Measurements from ENCODE around the gene OTUD3. TPM values are rescaled to one million over a fixed set of nuclear protein-coding genes. Genes with fewer than 3 reads are reported as not detected.
"Not testable (repeated sequence)": the region's sequence is repeated elsewhere in the genome, so short reads cannot be mapped to it uniquely, and the experiment has no call there.

OTUD3 gene
- total RNA-seq, 2 donors from 2014 or later = 14.1 to 16.9 TPM

GRCh38 chr1:19858893-19859292, 23.3 kb upstream of the OTUD3 start:
- H3K36me3 Mint-ChIP-seq (ENCODE audit: low read depth) = peaks cover 4% of the 10 kb centered on the region
- peaks cover 3% of the 10 kb centered on the region for H3K4me1 Mint-ChIP-seq
- ATAC-seq = no peak
- H3K27ac Mint-ChIP-seq = no peak overlapping the region
- DNase-seq = no peak
- H3K27me3 Mint-ChIP-seq = peaks cover 47% of the 10 kb centered on the region
- peaks cover 2% of the 10 kb centered on the region for H3K9me3 ChIP-seq (ENCODE audit: control insufficient read depth, low read length, poor library complexity, severe bottlenecking)
- no peak overlapping the region for H3K4me3 Mint-ChIP-seq

- DNase-seq = no peak
- H3K4me3 Mint-ChIP-seq = no peak overlapping the region
- peaks cover 3% of the 10 kb centered on the region for H3K4me1 Mint-ChIP-seq
- H3K27me3 Mint-ChIP-seq = peaks cover 51% of the 10 kb centered on the region
- no peak overlapping the region for H3K27ac Mint-ChIP-seq
- peaks cover 2% of the 10 kb centered on the region for H3K9me3 ChIP-seq (ENCODE audit: control insufficient read depth, low read length, poor library complexity, severe bottlenecking)
- ATAC-seq = no peak
- peaks cover 4% of the 10 kb centered on the region for H3K36me3 Mint-ChIP-seq (ENCODE audit: low read depth)
Observed at GRCh38 chr1:19859876-19860275, 22.3 kb upstream of the OTUD3 start.

- H3K4me3 Mint-ChIP-seq = no peak overlapping the region
- DNase-seq = no peak
- peaks cover 2% of the 10 kb centered on the region for H3K9me3 ChIP-seq (ENCODE audit: control insufficient read depth, low read length, poor library complexity, severe bottlenecking)
- peaks cover 3% of the 10 kb centered on the region for H3K4me1 Mint-ChIP-seq
- peaks cover 55% of the 10 kb centered on the region for H3K27me3 Mint-ChIP-seq
- no peak for ATAC-seq
- H3K27ac Mint-ChIP-seq = no peak overlapping the region
- H3K36me3 Mint-ChIP-seq (ENCODE audit: low read depth) = peaks cover 4% of the 10 kb centered on the region
Observed at GRCh38 chr1:19860418-19860817, 21.8 kb upstream of the OTUD3 start.

- H3K36me3 Mint-ChIP-seq (ENCODE audit: low read depth) = peaks cover 4% of the 10 kb centered on the region
- H3K4me1 Mint-ChIP-seq = peaks cover 3% of the 10 kb centered on the region
- peaks cover 2% of the 10 kb centered on the region for H3K9me3 ChIP-seq (ENCODE audit: control insufficient read depth, low read length, poor library complexity, severe bottlenecking)
- H3K27me3 Mint-ChIP-seq = peaks cover 57% of the 10 kb centered on the region
- no peak overlapping the region for H3K27ac Mint-ChIP-seq
- ATAC-seq (no peak), DNase-seq (no peak)
- no peak overlapping the region for H3K4me3 Mint-ChIP-seq
Observed at GRCh38 chr1:19861034-19861433, 21.2 kb upstream of the OTUD3 start.

- DNase-seq (no peak), ATAC-seq (no peak)
- Mint-ChIP-seq H3K4me3 (no peak overlapping the region), H3K27me3 (peaks cover 56% of the 10 kb centered on the region), H3K4me1 (peaks cover 3% of the 10 kb centered on the region), H3K36me3 (ENCODE audit: low read depth) (peaks cover 4% of the 10 kb centered on the region), H3K27ac (no peak overlapping the region)
- H3K9me3 ChIP-seq (ENCODE audit: control insufficient read depth, low read length, poor library complexity, severe bottlenecking) = peaks cover 2% of the 10 kb centered on the region
Observed at GRCh38 chr1:19861842-19862530, 20.2 kb upstream of the OTUD3 start.

GRCh38 chr1:19862944-19863343, 19.3 kb upstream of the OTUD3 start:
- ATAC-seq (no peak), DNase-seq (no peak)
- Mint-ChIP-seq H3K36me3 (ENCODE audit: low read depth) (no peaks in the 10 kb centered on the region), H3K4me3 (no peak overlapping the region), H3K4me1 (no peaks in the 10 kb centered on the region), H3K27me3 (peaks cover 51% of the 10 kb centered on the region), H3K27ac (no peak overlapping the region)
- H3K9me3 ChIP-seq (ENCODE audit: control insufficient read depth, low read length, poor library complexity, severe bottlenecking) = peaks cover 2% of the 10 kb centered on the region

GRCh38 chr1:19864570-19865160, 17.5 kb upstream of the OTUD3 start:
- no peak for DNase-seq

GRCh38 chr1:19866029-19866428, 16.2 kb upstream of the OTUD3 start:
- H3K9me3 ChIP-seq (ENCODE audit: control insufficient read depth, low read length, poor library complexity, severe bottlenecking) = peaks cover 2% of the 10 kb centered on the region
- H3K27ac Mint-ChIP-seq = no peak overlapping the region
- H3K27me3 Mint-ChIP-seq = peaks cover 51% of the 10 kb centered on the region
- H3K36me3 Mint-ChIP-seq (ENCODE audit: low read depth) = no peaks in the 10 kb centered on the region
- ATAC-seq (no peak), DNase-seq (no peak)
- H3K4me3 Mint-ChIP-seq = no peak overlapping the region
- H3K4me1 Mint-ChIP-seq = peaks cover 2% of the 10 kb centered on the region

More at GRCh38 chr1:19864570-19865160, 17.5 kb upstream of the OTUD3 start:
- H3K27me3 Mint-ChIP-seq = peaks cover 53% of the 10 kb centered on the region
- H3K36me3 Mint-ChIP-seq (ENCODE audit: low read depth) = no peaks in the 10 kb centered on the region
- H3K27ac Mint-ChIP-seq = no peak overlapping the region
- H3K9me3 ChIP-seq (ENCODE audit: control insufficient read depth, low read length, poor library complexity, severe bottlenecking) = peaks cover 2% of the 10 kb centered on the region
- no peak overlapping the region for H3K4me3 Mint-ChIP-seq
- H3K4me1 Mint-ChIP-seq = peaks cover 2% of the 10 kb centered on the region
- no peak for ATAC-seq

GRCh38 chr1:19866758-19867157, 15.4 kb upstream of the OTUD3 start:
- no peak for DNase-seq
- peaks cover 2% of the 10 kb centered on the region for H3K4me1 Mint-ChIP-seq
- no peaks in the 10 kb centered on the region for H3K36me3 Mint-ChIP-seq (ENCODE audit: low read depth)

GRCh38 chr1:19868575-19868974, 13.6 kb upstream of the OTUD3 start:
- not testable (repeated sequence) for H3K4me1 Mint-ChIP-seq; ATAC-seq; H3K36me3 Mint-ChIP-seq (ENCODE audit: low read depth); DNase-seq; H3K27ac Mint-ChIP-seq; H3K4me3 Mint-ChIP-seq; H3K9me3 ChIP-seq (ENCODE audit: control insufficient read depth, low read length, poor library complexity, severe bottlenecking)
- H3K27me3 Mint-ChIP-seq = peaks cover 63% of the 10 kb centered on the region

More at GRCh38 chr1:19866758-19867157, 15.4 kb upstream of the OTUD3 start:
- Mint-ChIP-seq H3K4me3 (no peak overlapping the region), H3K27me3 (peaks cover 48% of the 10 kb centered on the region), H3K27ac (no peak overlapping the region)
- no peak for ATAC-seq
- peaks cover 2% of the 10 kb centered on the region for H3K9me3 ChIP-seq (ENCODE audit: control insufficient read depth, low read length, poor library complexity, severe bottlenecking)

GRCh38 chr1:19869453-19869852, 12.7 kb upstream of the OTUD3 start:
- H3K27me3 Mint-ChIP-seq = peaks cover 60% of the 10 kb centered on the region
- not testable (repeated sequence) for ATAC-seq; DNase-seq; H3K36me3 Mint-ChIP-seq (ENCODE audit: low read depth); H3K27ac Mint-ChIP-seq; H3K4me1 Mint-ChIP-seq; H3K9me3 ChIP-seq (ENCODE audit: control insufficient read depth, low read length, poor library complexity, severe bottlenecking); H3K4me3 Mint-ChIP-seq

GRCh38 chr1:19869929-19870328, 12.3 kb upstream of the OTUD3 start:
- Mint-ChIP-seq H3K36me3 (ENCODE audit: low read depth) (no peaks in the 10 kb centered on the region), H3K27me3 (peaks cover 60% of the 10 kb centered on the region)
- ATAC-seq = no peak

GRCh38 chr1:19872190-19872589, 10.0 kb upstream of the OTUD3 start:
- H3K9me3 ChIP-seq (ENCODE audit: control insufficient read depth, low read length, poor library complexity, severe bottlenecking) = no peaks in the 10 kb centered on the region
- peaks cover 70% of the 10 kb centered on the region for H3K27me3 Mint-ChIP-seq
- H3K36me3 Mint-ChIP-seq (ENCODE audit: low read depth) = no peaks in the 10 kb centered on the region
- H3K4me3 Mint-ChIP-seq = no peak overlapping the region
- ATAC-seq = no peak
- peaks cover 6% of the 10 kb centered on the region for H3K4me1 Mint-ChIP-seq
- no peak for DNase-seq
- no peak overlapping the region for H3K27ac Mint-ChIP-seq

More at GRCh38 chr1:19869929-19870328, 12.3 kb upstream of the OTUD3 start:
- no peak for DNase-seq
- no peak overlapping the region for H3K4me3 Mint-ChIP-seq
- H3K4me1 Mint-ChIP-seq = peaks cover 6% of the 10 kb centered on the region
- H3K27ac Mint-ChIP-seq = no peak overlapping the region
- no peaks in the 10 kb centered on the region for H3K9me3 ChIP-seq (ENCODE audit: control insufficient read depth, low read length, poor library complexity, severe bottlenecking)

Measured in T-helper 17 cell (primary cell).